Activated T-cell treated with anti-CD3 and anti-CD28 coated beads for 24 hours (primary cell): ENCODE results near the gene CHL1.

ENCODE experiments used
- DNase-seq: peaks from one replicate; pipeline ENCODE4 v3.0.0-alpha.2; 2020; ENCODE audit warnings: low read depth

Gene CHL1, protein sequence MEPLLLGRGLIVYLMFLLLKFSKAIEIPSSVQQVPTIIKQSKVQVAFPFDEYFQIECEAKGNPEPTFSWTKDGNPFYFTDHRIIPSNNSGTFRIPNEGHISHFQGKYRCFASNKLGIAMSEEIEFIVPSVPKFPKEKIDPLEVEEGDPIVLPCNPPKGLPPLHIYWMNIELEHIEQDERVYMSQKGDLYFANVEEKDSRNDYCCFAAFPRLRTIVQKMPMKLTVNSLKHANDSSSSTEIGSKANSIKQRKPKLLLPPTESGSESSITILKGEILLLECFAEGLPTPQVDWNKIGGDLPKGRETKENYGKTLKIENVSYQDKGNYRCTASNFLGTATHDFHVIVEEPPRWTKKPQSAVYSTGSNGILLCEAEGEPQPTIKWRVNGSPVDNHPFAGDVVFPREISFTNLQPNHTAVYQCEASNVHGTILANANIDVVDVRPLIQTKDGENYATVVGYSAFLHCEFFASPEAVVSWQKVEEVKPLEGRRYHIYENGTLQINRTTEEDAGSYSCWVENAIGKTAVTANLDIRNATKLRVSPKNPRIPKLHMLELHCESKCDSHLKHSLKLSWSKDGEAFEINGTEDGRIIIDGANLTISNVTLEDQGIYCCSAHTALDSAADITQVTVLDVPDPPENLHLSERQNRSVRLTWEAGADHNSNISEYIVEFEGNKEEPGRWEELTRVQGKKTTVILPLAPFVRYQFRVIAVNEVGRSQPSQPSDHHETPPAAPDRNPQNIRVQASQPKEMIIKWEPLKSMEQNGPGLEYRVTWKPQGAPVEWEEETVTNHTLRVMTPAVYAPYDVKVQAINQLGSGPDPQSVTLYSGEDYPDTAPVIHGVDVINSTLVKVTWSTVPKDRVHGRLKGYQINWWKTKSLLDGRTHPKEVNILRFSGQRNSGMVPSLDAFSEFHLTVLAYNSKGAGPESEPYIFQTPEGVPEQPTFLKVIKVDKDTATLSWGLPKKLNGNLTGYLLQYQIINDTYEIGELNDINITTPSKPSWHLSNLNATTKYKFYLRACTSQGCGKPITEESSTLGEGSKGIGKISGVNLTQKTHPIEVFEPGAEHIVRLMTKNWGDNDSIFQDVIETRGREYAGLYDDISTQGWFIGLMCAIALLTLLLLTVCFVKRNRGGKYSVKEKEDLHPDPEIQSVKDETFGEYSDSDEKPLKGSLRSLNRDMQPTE (N-terminal part only)

DNA sequence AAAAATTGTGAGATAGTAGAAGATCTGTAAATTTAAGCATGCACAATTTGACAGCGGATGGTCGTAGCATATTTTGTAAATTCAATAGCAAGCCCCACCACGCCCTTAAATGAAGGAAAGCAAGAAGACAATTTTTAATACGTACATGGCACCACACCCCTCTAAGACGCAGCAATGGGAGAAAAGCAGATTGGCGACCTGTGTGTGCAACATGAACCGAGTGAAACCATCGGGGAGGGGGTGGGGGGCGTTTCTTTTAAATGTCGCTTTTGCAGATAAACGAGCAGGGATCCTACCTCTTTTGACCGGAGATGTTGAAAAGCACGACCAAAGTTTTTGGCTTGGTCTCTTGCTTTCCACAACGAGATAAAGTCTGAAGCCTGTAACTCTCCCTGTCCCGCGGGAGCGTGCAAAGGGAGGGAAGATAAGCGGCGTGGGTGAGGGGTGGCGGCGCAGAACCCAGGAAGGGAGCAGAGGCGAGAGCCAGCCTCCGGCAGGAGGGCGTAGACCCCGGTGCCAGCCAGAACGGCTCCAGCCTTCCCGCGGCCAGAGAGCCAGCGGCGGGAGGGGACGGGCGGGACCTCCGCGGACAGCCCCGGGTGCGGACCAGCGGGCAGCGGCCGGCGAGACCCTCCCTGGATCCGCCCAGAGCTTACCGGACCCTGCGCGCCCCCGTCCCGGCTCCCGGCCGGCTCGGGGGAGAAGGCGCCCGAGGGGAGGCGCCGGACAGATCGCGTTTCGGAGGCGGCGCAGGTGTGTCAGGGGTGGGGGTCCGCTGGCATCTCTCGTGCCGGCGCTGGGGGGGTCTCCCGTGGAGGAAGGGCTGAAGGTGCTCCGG is at the start of gene CHL1:
Gene CHL1 (plus strand): TSS at position 453 of the 838 bp plus-strand sequence. CDS start 123,014 bp downstream, outside the sequence.
- no peak for DNase-seq

DNA sequence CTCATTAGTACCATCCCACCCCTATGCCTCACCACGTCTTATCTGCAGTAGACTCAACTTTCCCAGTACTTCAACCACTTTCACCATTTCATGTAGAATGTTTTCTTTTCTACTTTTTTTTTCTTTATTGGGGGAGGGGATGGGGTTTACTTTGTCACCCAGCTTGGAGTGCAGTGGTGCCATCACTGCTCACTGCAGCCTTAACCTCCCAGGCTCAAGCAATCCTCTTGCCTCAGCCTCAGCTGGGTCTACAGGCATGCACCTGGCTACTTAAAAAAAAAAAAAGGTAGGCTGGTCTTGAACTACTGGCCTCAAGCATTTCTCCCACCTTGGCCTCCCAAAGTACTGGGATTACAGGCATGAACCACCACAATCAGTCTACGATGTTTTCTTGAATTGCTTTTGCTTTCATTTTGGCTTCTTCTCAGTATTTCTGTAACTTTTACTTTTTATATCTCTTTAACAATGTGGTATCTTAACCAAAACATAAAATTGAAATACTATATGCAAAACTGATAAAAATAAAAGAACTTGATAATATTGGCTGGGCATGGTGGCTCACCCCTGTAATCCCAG is 44.9 kb upstream of the CHL1 start:
- no peak for DNase-seq

DNA sequence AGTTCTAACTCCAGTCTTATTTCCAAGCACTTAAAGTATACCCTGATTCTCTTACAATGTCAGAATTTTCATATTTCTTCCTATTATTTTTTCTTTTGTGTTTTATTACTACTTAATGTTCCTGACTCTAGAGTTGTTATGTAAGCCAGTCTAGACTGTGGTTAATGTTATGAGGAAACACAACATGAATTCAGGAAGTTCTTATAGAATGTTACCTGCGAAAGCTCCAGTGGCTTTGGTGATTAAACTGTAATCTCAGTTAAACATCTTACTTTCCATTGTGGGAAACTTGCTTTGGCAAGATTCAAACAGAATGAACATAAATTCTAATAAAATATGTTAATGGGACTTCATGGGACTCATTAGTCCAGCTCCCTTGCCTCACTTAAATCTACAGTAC is 36.6 kb upstream of the CHL1 start:
- no peak for DNase-seq

DNA sequence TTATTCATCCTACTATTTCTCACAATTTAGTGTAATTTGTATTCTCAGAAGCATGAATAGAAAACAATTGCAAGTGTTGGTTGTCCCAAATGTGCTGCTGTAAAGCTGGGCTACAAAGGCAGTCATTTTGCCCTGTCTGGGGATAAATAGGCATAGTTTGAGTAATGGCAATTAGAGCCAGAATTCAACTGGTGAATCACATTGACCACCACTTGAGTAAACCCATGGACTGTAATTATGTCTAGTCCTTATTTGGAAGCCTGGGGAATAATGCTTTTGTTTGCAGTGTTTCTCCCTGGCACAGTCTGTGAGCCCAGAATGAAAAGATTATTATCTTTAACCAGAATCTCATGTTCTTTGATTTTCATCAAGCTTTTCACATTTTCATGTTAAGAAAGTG is 30.5 kb upstream of the CHL1 start:
- DNase-seq = no peak

DNA sequence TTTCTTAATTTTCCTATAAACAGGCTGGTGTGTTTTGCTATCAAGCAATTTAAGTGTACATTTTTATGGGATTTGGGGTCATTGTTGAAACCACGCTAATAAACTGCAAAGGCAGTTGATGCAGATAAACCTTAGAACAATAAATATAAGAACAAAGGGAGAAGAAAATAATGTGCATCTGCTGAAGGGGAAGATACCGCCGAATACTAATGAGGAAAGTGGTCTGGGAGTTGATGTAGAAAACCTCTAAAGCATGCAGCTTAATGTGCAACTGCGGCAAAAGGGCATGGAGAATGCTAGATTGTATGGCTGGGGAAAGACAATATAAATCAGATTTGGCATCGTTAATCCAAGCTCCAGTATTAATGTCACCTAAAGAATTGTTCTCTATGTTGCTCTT is 29.8 kb upstream of the CHL1 start:
- no peak for DNase-seq

DNA sequence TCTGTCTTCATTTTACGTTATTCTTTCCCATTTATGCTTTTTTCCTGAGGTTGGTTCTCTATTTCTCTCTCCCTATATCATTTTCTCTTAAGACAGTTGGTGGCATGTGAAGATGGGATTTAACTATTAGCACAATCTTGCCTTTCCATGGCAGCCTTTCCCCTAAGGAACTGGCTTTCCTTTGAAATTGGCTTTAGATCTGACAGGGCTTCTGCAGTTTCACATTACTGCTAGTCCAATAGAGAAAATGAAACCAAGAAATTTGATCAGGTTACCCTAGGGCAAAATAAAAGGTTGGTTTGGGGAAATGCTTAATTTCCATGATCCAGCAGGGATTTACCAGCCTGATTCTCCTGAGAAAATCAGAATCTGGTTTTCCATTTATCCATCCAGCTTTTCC is 22.7 kb upstream of the CHL1 start:
- DNase-seq = no peak

DNA sequence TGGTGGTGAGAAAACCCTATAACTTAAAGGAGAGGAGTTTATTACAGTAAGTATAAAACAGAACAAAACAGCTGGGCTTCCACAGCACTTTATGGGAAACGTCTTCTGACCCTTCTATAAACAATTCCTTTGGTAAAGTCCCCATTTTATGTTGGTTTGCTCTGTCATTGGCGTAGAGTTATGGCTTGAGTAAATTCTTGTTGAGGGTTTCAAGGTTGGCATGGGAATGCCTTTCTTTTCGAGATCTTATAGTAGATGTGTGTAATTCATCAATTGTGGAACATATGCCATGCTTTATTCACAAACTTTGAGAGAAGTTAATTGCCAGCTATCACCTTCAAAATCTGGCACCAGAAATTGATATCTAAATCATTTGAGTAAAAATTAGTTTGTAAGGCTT is 11.6 kb upstream of the CHL1 start:
- no peak for DNase-seq

DNA sequence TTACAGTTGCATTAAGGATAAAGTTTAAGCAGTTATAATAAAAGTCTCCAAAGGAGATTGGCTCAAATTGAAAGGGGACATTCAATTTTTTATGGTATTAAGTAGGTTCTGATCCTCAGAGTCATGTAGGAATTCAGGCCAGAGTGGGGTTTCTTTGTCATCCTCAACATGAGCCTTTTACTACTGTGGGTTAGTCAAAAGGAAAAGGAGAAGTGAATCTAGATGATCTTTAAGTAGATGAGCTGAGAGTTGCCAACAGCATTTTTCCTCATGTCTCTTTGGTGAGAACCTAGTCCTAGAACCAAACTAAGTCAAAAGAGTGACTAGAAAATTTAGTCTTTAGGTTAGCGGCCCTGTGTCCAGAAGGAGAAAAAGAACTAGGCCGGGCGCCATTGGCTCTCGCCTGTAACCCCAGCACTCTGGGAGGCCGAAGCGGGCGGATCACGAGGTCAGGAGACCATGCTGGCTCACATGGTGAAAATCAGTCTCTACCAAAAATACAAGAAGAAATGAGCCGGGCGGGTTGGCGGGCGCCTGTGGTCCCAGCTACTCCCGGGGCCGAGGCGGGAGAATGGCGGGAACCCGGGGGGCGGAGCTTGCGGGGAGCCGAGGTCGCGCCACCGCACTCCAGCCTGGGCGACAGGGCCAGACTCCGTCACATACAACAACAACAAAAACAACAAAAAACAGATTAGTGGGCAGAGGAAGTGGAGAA is 4.2 kb upstream of the CHL1 start:
- DNase-seq = no peak

DNA sequence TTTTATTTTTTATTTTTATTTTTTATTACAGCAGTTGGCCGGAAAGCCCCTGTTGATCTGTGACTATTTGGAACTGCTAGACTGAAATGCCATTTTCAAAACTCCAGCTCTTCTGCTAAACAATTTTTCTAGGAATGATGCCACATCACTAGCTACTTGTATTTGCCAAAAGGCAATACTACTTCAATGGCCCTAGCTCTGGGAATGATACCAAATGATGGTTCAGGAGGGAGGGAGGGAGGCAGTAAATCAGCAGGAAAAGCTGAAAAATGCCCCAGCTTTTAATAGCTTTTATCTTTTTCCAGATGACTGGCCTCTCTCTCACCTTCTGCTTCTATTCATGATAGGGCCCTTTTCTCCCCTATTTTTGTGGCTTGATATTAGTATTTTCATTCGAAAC is 2.6 kb upstream of the CHL1 start:
- no peak for DNase-seq

DNA sequence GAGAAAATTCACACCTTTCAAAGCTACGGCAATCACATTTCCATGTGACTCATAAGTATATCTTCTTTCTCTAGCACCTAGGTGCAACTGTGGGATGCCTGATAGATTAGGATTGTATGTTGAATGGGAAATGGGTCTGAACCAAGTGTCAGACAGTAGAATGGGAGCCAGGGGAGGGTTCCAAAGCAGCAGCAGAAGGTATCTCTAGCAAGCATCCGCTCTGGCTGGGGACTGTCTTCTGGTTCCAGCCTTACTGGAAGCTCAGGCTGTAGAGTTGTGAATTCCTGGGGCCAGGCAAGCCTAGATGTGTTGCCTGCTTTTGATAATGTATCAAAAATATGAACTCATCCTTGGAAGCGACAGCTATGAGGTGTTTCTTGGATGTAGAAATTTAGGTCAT is 2.1 kb upstream of the CHL1 start:
- DNase-seq = no peak

DNA sequence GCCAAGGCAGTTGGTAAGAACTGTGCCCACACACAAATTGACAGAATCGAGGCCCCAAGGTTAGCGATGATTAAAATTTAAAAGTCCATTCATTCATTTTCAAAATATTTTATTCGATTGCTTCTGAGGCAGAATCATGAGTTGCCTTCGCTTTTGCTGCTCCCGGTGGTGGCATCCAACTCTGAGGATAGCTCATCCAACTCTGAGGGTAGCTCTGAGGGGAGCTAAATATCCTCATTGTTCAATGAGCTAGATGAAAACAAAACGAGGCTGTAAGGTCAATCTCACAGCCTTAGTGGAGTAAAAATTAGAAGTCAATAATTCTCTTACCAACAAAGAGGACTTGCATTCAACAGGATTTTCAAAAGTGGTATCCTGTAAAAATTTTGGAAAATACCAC is 897 bp upstream of the CHL1 start:
- DNase-seq = no peak

DNA sequence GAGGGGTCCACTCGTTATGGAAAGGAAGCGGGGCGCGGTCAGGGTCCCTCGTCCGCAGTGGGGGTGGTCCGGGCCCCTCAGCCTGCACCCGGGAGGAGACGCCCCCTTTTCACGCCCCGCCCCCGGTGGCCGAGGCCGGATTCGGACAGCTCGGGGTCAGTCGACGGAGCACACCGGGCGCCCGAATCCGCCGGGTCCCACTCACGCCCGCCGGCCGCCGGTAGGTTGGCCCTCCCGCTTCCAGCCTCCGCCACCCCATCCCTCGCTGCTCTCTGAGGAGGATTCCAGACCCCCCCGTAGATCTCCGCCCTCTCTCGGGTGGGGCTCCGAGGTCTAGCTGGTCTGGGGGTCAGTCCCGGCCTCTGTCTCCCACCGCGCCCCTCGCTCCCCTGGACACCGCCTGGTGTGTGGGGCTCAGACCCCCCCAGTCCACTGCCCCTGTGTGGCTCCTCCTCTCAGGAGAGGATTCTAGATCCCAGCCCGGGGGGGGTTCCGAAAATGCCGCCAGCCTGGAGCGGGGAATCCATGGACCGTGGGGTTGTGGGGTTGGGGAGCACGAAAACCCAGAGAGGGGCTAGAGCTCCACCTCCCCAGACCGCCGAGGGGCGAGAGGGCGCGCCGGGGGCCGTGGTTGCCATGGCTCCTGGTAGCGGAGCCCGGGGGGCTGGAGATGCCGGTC is 725 bp downstream of the CHL1 start:
- no peak for DNase-seq

DNA sequence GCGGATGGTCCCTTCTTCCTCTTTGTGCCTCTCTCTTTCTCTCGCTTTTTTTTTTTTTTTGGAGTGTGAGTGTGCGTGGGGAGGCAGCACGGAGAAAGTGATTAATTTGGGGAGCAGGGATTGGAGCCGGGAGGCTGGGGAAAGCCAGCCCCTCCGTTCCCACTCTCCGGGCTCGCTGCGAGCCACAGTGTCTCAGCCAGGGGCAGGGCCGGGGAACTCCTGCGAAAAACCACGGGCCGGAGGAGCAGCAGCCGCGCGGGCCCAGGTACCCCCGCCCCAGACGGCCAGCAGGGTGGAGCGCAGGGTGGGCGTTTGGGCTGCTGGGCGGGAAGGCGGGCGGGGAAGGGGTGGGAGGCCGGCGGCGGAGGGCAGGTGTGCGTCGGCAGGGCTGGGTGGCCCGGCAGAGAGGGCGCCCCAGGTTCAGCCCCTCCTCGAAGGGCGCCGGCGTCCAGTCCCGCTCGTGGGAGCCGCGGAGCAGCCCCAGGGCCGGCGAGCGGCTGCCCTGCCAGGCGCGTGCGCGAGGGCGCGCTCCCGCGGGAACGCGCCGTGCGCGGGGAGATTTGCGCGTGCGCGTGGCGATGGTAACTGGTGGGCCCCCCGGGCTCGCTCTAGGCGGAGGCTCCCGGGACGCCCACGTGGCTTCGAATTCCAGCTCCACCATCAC is 1.4 kb downstream of the CHL1 start:
- DNase-seq = no peak

DNA sequence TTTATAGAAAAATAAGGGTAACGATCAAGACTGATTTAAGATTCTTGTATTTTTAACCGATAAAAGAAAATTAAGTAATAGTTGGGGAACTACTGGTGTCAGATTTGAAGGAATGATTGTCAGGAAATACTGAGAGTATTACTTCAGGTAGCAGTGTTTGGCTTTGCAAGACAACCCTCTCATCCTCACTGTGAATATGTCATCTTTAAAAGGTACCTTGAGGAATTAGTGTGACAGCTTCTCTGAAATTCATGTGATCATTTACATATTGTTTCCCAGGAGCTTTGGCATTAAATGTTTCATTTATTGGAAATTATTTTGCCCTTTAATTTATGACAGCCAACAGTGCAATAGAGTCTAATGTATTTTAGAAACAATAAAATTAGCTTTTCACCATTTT is 3.3 kb downstream of the CHL1 start:
- DNase-seq = no peak

DNA sequence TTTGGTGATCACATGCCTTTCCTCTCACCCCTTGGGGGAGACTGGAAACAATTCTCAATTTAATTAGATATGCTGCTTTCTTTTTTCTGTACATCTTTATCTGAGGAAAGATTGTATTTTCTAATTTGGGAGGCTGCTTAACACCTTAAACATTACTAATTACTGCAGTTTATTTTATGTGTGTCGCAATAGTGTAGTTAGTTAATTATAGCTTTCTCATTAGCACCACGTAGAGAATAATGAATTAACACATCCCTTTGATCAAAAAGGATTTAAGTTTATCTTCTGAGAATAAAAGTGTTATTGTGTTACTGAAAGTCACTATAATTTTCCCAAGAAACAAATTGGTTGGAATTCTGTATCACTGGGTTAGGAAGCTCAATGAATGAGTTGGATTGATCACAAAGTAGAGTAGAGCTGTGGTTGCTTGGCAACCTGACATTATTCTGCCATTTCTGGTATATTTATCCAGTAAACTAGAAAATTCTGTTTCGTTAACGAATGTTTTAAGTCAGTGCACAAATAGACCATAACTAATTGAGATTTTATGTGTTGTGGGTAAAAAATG is 4.3 kb downstream of the CHL1 start:
- DNase-seq = no peak

DNA sequence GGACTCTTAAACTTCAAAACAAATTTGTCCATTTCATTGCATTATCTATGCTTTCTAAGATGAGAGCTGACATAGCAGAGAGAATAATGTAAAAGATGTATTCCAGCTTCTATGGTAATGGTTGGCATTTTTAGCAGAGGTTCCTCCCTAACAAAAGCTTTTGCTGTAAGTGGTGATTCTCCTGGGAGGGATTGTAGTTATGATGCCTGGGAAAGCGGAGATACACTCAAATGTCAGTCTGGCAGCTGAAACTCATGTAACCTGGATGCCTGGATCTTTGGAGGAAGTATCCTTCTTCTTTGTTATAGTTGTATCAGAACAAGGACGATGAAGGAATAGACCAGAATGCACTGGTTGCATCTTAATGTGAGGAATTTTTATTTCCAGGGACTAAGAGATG is 7.5 kb downstream of the CHL1 start:
- no peak for DNase-seq

DNA sequence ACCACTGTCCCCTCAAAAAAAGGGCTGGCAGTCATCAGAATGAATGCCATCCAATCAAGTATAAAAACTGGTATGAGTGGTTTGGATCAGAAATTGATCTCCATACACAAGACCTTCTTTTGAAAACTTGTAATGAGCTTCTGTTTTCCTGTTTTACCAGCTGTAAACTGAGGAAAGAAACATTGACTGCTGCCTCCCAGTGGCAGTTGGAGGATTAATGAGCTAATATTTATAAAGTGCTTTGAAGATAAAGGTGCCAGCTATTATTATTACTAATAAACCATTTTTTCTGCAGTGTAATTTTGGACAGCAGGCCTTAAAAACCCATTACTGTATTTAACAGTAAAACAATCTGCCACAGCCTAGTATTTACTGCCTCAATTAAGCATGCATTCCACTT is 11.4 kb downstream of the CHL1 start:
- no peak for DNase-seq

DNA sequence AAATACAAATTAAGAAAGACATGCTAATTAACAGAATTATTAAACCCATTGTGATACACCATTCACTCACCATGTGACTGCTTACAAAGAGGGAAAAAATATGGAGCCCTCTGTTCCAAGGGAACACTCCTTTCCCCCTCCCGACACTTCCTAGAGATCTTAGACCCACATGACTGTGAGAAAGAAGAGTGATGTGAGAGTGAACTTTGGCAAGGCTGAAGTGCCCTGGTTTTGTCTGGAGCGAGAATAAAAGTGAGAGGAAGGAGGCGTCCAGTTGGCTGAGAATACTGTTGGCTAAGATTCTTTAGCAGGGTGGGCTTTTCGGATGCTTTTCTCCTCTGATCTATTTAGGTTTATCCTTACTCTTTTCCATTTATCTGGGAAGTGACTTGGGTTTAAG is 14.1 kb downstream of the CHL1 start:
- no peak for DNase-seq

DNA sequence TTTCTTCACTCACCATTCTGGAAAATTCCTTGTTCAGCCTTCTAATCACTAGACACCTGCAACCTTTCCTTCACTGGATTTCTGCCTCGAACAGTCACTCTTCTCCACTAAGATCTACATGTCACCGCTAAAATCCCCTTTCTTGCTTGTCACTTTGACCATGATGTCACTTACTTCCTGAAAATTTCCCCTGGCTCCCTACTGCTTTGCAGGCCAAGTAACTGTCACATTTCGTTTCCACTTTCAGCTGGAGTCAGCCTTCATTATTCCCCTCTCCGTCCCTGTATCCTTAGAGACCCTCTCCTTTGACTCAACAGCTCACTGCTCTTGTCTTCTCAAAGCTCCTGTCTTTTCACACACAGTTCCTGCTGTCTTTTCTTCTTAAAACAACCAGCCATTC is 15.9 kb downstream of the CHL1 start:
- no peak for DNase-seq
